SJSA1 (cell line): ENCODE measurements around the gene CCDC154. TPM values are rescaled to one million over a fixed set of nuclear protein-coding genes. Genes with fewer than 3 reads are reported as not detected.

ENCODE experiments used
- total RNA-seq: library from RNA; depleted of rRNA; stranded (reverse); fragments of >200 nt; shearing (Covaris generic); gene quantifications from 2 replicates; pipeline ENCODE4 v1.2.3, GENCODE V29; 2014; rRNA removed

Gene CCDC154
- total RNA-seq, 1 experiment from 2014 or later = not detected

Other genes starting within 250 kb of the CCDC154 start
- gene TPSG1, start 219.3 kb downstream of the CCDC154 start, total RNA-seq = not detected in 2 replicates
- not detected in 2 replicates for gene TPSB2, start 214.4 kb downstream of the CCDC154 start, total RNA-seq
- gene TPSAB1, start 203.9 kb downstream of the CCDC154 start, total RNA-seq = not detected in 2 replicates
- not detected in 2 replicates for gene TPSD1, start 188.5 kb downstream of the CCDC154 start, total RNA-seq
- gene UBE2I, start 134.9 kb downstream of the CCDC154 start, total RNA-seq = 45.2 and 77.4 TPM in 2 replicates
- 1.2 and 3.1 TPM in 2 replicates for gene BAIAP3, start 110.9 kb downstream of the CCDC154 start, total RNA-seq
- gene TSR3, start 92.7 kb downstream of the CCDC154 start, total RNA-seq = 110 and 166 TPM in 2 replicates
- gene GNPTG, start 92.6 kb downstream of the CCDC154 start, total RNA-seq = 45.9 and 60.7 TPM in 2 replicates
- 17.7 and 23.0 TPM in 2 replicates for gene UNKL, start 29.9 kb downstream of the CCDC154 start, total RNA-seq
- gene UQCC4, start 23.8 kb downstream of the CCDC154 start, total RNA-seq = 25.3 and 25.6 TPM in 2 replicates
- not detected in 2 replicates for gene PERCC1, start 13.5 kb downstream of the CCDC154 start, total RNA-seq
- 19.8 and 26.6 TPM in 2 replicates for gene CLCN7, start 30.5 kb upstream of the CCDC154 start, total RNA-seq
- gene PTX4, start 44.4 kb upstream of the CCDC154 start, total RNA-seq = not detected in 2 replicates
- 19.7 and 21.9 TPM in 2 replicates for gene TELO2, start 48.8 kb upstream of the CCDC154 start, total RNA-seq
- 0.29 and 0.91 TPM in 2 replicates for gene TMEM204, start 89.1 kb upstream of the CCDC154 start, total RNA-seq
- gene IFT140, start 167.5 kb upstream of the CCDC154 start, total RNA-seq = 5.4 and 5.9 TPM in 2 replicates
- gene CRAMP1, start 167.8 kb upstream of the CCDC154 start, total RNA-seq = 9.0 and 10.3 TPM in 2 replicates
- 180 and 352 TPM in 2 replicates for gene JPT2, start 233.7 kb upstream of the CCDC154 start, total RNA-seq